Heart left ventricle (tissue), 16 donors: Measurements from ENCODE around the gene KLHL36. TPM values are rescaled to one million over a fixed set of nuclear protein-coding genes. Genes with fewer than 3 reads are reported as not detected.
A peak's percentile ranks its signal among the peaks of the same experiment; 100 is the strongest.
"Not testable (repeated sequence)": the region's sequence is repeated elsewhere in the genome, so short reads cannot be mapped to it uniquely, and the experiment has no call there.

Experiments used
- ATAC-seq, 4 donors: fragments of 200-7000 bp; cut with Tn5 transposase; one replicate each; pipeline ENCODE4 v1.9.1; 2020 to 2022; ENCODE audit warnings: moderate library complexity in 4 of 4, mild to moderate bottlenecking in 3 of 4, moderate number of reproducible peaks in 1 of 4
- DNase-seq, 5 donors: peaks; one replicate each; pipeline ENCODE4 v3.0.0-alpha.2; 2020
- H3K27ac ChIP-seq, 12 donors: fragments of 200-600 bp; sonication (generic) in 4 of 12; one replicate each; pipeline versions ENCODE4 v1.5.0 to v1.8.0; 2016 to 2022; ENCODE audit warnings: mild to moderate bottlenecking in 2 of 12
- H3K27me3 ChIP-seq, 9 donors: fragments of 200-600 bp; sonication (generic) in 2 of 9; one replicate each; pipeline versions ENCODE4 v1.5.1 to v1.8.0; 2016 to 2022; ENCODE audit warnings: mild to moderate bottlenecking in 3 of 9
- H3K36me3 ChIP-seq, 9 donors: fragments of 200-600 bp; sonication (generic) in 2 of 9; one replicate each; pipeline versions ENCODE4 v1.5.0 to v1.8.0; 2018 to 2022; ENCODE audit warnings: mild to moderate bottlenecking in 2 of 9
- H3K4me1 ChIP-seq, 12 donors: fragments of 200-600 bp; sonication (generic) in 4 of 12; one replicate each; pipeline versions ENCODE4 v1.5.0 to v1.8.0; 2016 to 2022; ENCODE audit warnings: mild to moderate bottlenecking in 3 of 12
- H3K4me3 ChIP-seq, 12 donors: fragments of 200-600 bp; sonication (generic) in 4 of 12; one replicate each; pipeline versions ENCODE4 v1.5.0 to v1.8.0; 2017 to 2022; ENCODE audit warnings: mild to moderate bottlenecking in 9 of 12, moderate library complexity in 4 of 12
- H3K9me3 ChIP-seq, 12 donors: fragments of 200-600 bp; sonication (generic) in 4 of 12; one replicate each; pipeline versions ENCODE4 v1.5.0 to v1.8.0; 2016 to 2022; ENCODE audit warnings: mild to moderate bottlenecking in 1 of 12
- POLR2A ChIP-seq, 2 donors: fragments of 450-650 bp; IDR thresholded peaks; one replicate each; pipeline ENCODE4 v1.6.1; 2017; ENCODE audit warnings: antibody characterized with exemption in 2 of 2, mild to moderate bottlenecking in 2 of 2, moderate library complexity in 2 of 2
- WGBS, 4 donors: extraction: QIAGEN DNeasy Blood & Tissue Kit in 2 of 4; methylation state at CpG; one replicate each; pipeline versions ENCODE4 v1.1.5 to v1.1.7; 2013 to 2018; 5-methylcytosine and 5-hydroxymethylcytosine counted together
- intact Hi-C, 10 donors: fragments of 100-400 bp; cut with DNase I; formaldehyde crosslinking; loops; one replicate each; pipeline versions ENCODE4 v1.11.1 to v1.14.2; 2022
- polyA plus RNA-seq, 2 donors: library from polyadenylated mRNA; stranded (reverse); fragments of 200-250 nt; gene quantifications; one replicate each; pipeline ENCODE4 v1.2.3, GENCODE V29; 2013
- total RNA-seq, 9 donors: library from RNA; depleted of rRNA in 2 of 9; stranded (reverse); fragments of >200 nt in 2 of 9; fragmentation: NEBNext Ultra II Directional in 3 of 9; extraction: Animal tissue kit (Norgen Biotek cat#: 25700) in 3 of 9; gene quantifications; one replicate each; pipeline versions ENCODE4 v1.1.0 to v1.2.4, GENCODE V29; 2016 to 2023
- TF ChIP-seq, protein P1 (sequence below), 12 donors: fragments of 200-600 bp; sonication (generic) in 4 of 12; IDR thresholded peaks; one replicate each; pipeline versions ENCODE4 v1.5.0 to v1.8.0; 2018 to 2022; ENCODE audit warnings: antibody characterized with exemption in 12 of 12, mild to moderate bottlenecking in 5 of 12
- donor health status: ischemic (EF 13 %, LVEDD 7.1; RV severe dilation, severe dysfunction).
- donor health status: healthy with polysubstance abuse.
- donor health status: DM: no; HTN: yes; CAD: no.
- donor health status: DM: no; HTN: no; CAD: no.
- donor health status: ischemic (EF 25% LVEDD 6.9; RV normal size, moderate dysfunction).
- donor health status: ischemic (EF 25% LVEDD 5.7; RV mildly dilated, moderate dysfunction).
- donor health status: healthy.
- donor health status: DM: yes; HTN: yes; CAD: no.
- donor health status: ischemic (EF 35%, LVEDD 5.7; RV mildly dilated, moderate dysfunction).
- donor health status: nonischemic (EF 11% LVEDD 7.7; RV severe dilation, severe dysfunction).
- donor health status: DM: yes; HTN: yes; CAD: no.
- donor health status: PGD.
- donor health status: ischemic (EF 29% LVEDD 5.4; RV normal size, mild dysfunction).
- donor health status: nonischemic (EF 23%, LVEDD 6.1; RV moderate dilation, normal function).

Gene KLHL36
- total and polyA plus RNA-seq, 11 donors = 19.2 to 93.0 (median 58.0) TPM

DNA sequence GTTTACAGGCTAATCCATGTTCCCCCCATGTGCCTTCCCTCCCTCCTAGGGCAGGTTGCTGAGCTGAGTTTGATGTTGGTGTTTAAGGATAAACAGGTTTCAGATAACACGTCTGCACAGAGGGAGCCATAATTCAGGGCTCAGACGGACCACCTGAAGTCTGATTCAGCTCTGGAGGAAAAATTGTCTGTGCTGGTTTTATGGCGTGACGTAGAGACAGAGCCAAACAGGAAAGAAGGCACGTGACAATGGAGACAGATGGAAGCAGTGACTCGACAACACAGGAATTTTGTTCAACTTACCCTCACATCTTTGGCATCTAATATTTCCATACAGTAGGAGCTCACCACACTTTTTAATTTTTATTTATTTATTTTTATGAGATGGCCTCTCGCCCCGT, 40.8 kb downstream of the KLHL36 start:
- WGBS, 4 donors = 61 to 68% (median 65%) methylated on average over 8 of the region's 8 CpGs
- no peak for DNase-seq
- intact Hi-C loops = no loop called here

GRCh38 chr16:84690088-84690819, 41.9 kb downstream of the KLHL36 start:
- H3K27me3 ChIP-seq = no peaks in the 10 kb centered on the region
- no peak overlapping the region for H3K4me3 ChIP-seq
- H3K36me3 ChIP-seq = no peaks in the 10 kb centered on the region
- no peak overlapping the region for H3K27ac ChIP-seq
- intact Hi-C loops = no loop called here
- DNase-seq = no peak
- ATAC-seq = no peak
- WGBS, 4 donors = 87 to 90% (median 89%) methylated on average over 6 of the region's 6 CpGs
- peaks cover 0 to 11% (median 0%) of the 10 kb centered on the region in 12 donors for H3K4me1 ChIP-seq
- H3K9me3 ChIP-seq = no peaks in the 10 kb centered on the region
- TF ChIP-seq, protein P1, sequence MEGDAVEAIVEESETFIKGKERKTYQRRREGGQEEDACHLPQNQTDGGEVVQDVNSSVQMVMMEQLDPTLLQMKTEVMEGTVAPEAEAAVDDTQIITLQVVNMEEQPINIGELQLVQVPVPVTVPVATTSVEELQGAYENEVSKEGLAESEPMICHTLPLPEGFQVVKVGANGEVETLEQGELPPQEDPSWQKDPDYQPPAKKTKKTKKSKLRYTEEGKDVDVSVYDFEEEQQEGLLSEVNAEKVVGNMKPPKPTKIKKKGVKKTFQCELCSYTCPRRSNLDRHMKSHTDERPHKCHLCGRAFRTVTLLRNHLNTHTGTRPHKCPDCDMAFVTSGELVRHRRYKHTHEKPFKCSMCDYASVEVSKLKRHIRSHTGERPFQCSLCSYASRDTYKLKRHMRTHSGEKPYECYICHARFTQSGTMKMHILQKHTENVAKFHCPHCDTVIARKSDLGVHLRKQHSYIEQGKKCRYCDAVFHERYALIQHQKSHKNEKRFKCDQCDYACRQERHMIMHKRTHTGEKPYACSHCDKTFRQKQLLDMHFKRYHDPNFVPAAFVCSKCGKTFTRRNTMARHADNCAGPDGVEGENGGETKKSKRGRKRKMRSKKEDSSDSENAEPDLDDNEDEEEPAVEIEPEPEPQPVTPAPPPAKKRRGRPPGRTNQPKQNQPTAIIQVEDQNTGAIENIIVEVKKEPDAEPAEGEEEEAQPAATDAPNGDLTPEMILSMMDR (IDR thresholded peaks at IDR 0.05) = no peak
- no peak for TF ChIP-seq POLR2A (IDR thresholded peaks at IDR 0.05)

More for the DNA sequence above, 40.8 kb downstream of the KLHL36 start:
- H3K27me3 ChIP-seq = peaks cover 0 to 3% (median 0%) of the 10 kb centered on the region in 9 donors
- no peak overlapping the region for H3K27ac ChIP-seq
- no peak overlapping the region for H3K4me3 ChIP-seq
- peaks cover 0 to 11% (median 0%) of the 10 kb centered on the region in 12 donors for H3K4me1 ChIP-seq
- no peak for ATAC-seq
- TF ChIP-seq POLR2A (IDR thresholded peaks at IDR 0.05) = no peak
- TF ChIP-seq, protein P1 (IDR thresholded peaks at IDR 0.05) = no peak
- H3K36me3 ChIP-seq = no peaks in the 10 kb centered on the region
- H3K9me3 ChIP-seq = no peaks in the 10 kb centered on the region

- Histone ChIP-seq H3K27me3 (no peaks in the 10 kb centered on the region), H3K4me1 (peaks cover 0 to 11% (median 0%) of the 10 kb centered on the region in 12 donors), H3K36me3 (no peaks in the 10 kb centered on the region), H3K27ac (peak overlapping the region in 1 of 12 donors; percentile 59), H3K9me3 (no peaks in the 10 kb centered on the region), H3K4me3 (peak overlapping the region in 1 of 12 donors; percentile 13)
- no peak for DNase-seq
- WGBS, 4 donors = 56 to 64% (median 59%) methylated on average over 6 of the region's 6 CpGs
- intact Hi-C loops = no loop called here
- TF ChIP-seq, protein P1 (IDR thresholded peaks at IDR 0.05) = no peak
- no peak for TF ChIP-seq POLR2A (IDR thresholded peaks at IDR 0.05)
- no peak for ATAC-seq
Observed at GRCh38 chr16:84692451-84693214, 44.3 kb downstream of the KLHL36 start.

DNA sequence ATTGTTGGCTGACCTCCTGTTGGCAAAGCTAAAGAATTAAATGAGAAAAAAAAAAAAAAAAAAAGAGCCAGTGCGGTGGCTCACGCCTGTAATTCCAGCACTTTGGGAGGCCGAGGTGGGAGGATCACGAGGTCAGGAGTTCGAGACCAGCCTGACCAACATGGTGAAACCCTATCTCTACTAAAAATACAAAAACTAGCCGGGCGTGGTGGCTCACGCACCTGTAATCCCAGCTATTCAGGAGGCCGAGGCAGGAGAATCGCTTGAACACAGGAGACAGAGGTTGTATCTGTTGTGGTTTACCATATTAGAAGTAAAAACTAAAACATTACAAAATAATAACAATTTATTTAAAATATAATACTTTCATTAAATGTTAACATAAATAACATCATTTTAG, 45.6 kb downstream of the KLHL36 start:
- H3K9me3 ChIP-seq, ATAC-seq, DNase-seq, H3K36me3 ChIP-seq, H3K4me3 ChIP-seq, intact Hi-C loops, H3K27me3 ChIP-seq, H3K27ac ChIP-seq: not testable (repeated sequence)
- H3K4me1 ChIP-seq = peaks cover 0 to 11% (median 0%) of the 10 kb centered on the region in 12 donors
- 91 to 96% (median 94%) methylated on average over 10 of the region's 10 CpGs for WGBS, 4 donors
